ENCODE measurements around the gene CRY2.

- TF ChIP-seq, protein P1, sequence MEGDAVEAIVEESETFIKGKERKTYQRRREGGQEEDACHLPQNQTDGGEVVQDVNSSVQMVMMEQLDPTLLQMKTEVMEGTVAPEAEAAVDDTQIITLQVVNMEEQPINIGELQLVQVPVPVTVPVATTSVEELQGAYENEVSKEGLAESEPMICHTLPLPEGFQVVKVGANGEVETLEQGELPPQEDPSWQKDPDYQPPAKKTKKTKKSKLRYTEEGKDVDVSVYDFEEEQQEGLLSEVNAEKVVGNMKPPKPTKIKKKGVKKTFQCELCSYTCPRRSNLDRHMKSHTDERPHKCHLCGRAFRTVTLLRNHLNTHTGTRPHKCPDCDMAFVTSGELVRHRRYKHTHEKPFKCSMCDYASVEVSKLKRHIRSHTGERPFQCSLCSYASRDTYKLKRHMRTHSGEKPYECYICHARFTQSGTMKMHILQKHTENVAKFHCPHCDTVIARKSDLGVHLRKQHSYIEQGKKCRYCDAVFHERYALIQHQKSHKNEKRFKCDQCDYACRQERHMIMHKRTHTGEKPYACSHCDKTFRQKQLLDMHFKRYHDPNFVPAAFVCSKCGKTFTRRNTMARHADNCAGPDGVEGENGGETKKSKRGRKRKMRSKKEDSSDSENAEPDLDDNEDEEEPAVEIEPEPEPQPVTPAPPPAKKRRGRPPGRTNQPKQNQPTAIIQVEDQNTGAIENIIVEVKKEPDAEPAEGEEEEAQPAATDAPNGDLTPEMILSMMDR (IDR thresholded peaks at IDR 0.05; ENCODE audit: low read depth, low read length) = peak; percentile 37; the same call in 1 of the 2 replicates
- no peak for TF ChIP-seq EZH2phosphoT487 (IDR thresholded peaks at IDR 0.05; ENCODE audit: low read depth)
Observed at GRCh38 chr11:45852712-45853101, 5.4 kb downstream of the CRY2 start.
